SU-DHL-6 (cell line): ENCODE results near the gene OMP.

Experiments used
- H2AFZ ChIP-seq: fragments of 200-600 bp; sonication (generic); 2 replicates; pipeline ENCODE4 v1.6.1; 2014; ENCODE audit warnings: low read depth, mild to moderate bottlenecking, moderate library complexity, mixed read lengths, antibody characterized with exemption, low read length; ENCODE audit not compliant: severe bottlenecking
- H3F3A ChIP-seq: fragments of 200-600 bp; shearing (Covaris generic); 2 replicates; pipeline ENCODE4 v1.6.0; 2016; ENCODE audit warnings: antibody characterized with exemption, mild to moderate bottlenecking; ENCODE audit not compliant: insufficient read depth
- H3K27ac ChIP-seq: fragments of 200-600 bp; sonication (generic); 2 replicates; pipeline ENCODE4 v1.5.1; 2016; ENCODE audit warnings: low read depth, mild to moderate bottlenecking, low read length, moderate library complexity, mixed read lengths
- H3K27me3 ChIP-seq: fragments of 200-600 bp; sonication (generic), shearing (Covaris generic); 2 replicates; pipeline ENCODE4 v1.6.0; 2014; ENCODE audit warnings: mild to moderate bottlenecking, low read length
- H3K36me3 ChIP-seq: fragments of 200-600 bp; sonication (generic); 2 replicates; pipeline ENCODE4 v1.6.1; 2014; ENCODE audit warnings: mild to moderate bottlenecking, low read length, mixed read lengths
- H3K4me2 ChIP-seq: fragments of 300-600, 200-600 bp; shearing (Covaris generic), sonication (generic); 2 replicates; pipeline ENCODE4 v1.6.0; 2014; ENCODE audit warnings: low read length, low read depth, mild to moderate bottlenecking; ENCODE audit not compliant: poor library complexity, severe bottlenecking
- H3K4me3 ChIP-seq: fragments of 200-600 bp; sonication (generic); 2 replicates; pipeline ENCODE4 v1.5.1; 2014; ENCODE audit warnings: antibody characterized with exemption, low read length, mild to moderate bottlenecking, mixed read lengths; ENCODE audit not compliant: insufficient read depth, poor library complexity, severe bottlenecking
- H3K79me2 ChIP-seq: fragments of 200-600 bp; sonication (generic); 2 replicates; pipeline ENCODE4 v1.6.1; 2014; ENCODE audit warnings: mild to moderate bottlenecking, low read length, moderate library complexity; ENCODE audit not compliant: insufficient read depth
- H3K9ac ChIP-seq: fragments of 200-600 bp; sonication (generic); 2 replicates; pipeline ENCODE4 v1.7.0; 2014; ENCODE audit warnings: mild to moderate bottlenecking, low read length
- H3K9me2 ChIP-seq: fragments of 200-600 bp; sonication (generic); replicated peaks from 2 replicates; pipeline ENCODE4 v1.6.1; 2014; ENCODE audit warnings: low read length; ENCODE audit not compliant: insufficient read depth
- H3K9me3 ChIP-seq: fragments of 200-600 bp; sonication (generic); 2 replicates; pipeline ENCODE4 v1.6.1; 2014; ENCODE audit warnings: low read length, mixed read lengths; ENCODE audit not compliant: insufficient read depth
- H4K20me1 ChIP-seq: fragments of 200-600 bp; sonication (generic); 2 replicates; pipeline ENCODE4 v1.6.1; 2014; ENCODE audit warnings: low read depth, mild to moderate bottlenecking, antibody characterized with exemption, low read length, moderate library complexity, mixed read lengths
- EZH2phosphoT487 ChIP-seq: fragments of 200-600 bp; sonication (generic), shearing (Covaris generic); conservative IDR thresholded peaks from 2 replicates; pipeline ENCODE4 v1.6.1; 2018; ENCODE audit warnings: mild to moderate bottlenecking, antibody characterized with exemption, low read length, moderate library complexity, mixed read lengths
- TF ChIP-seq, protein P1 (sequence below): fragments of 200-600 bp; sonication (generic); IDR thresholded peaks from one replicate; pipeline ENCODE4 v1.5.1; 2017; ENCODE audit warnings: antibody characterized with exemption, mild to moderate bottlenecking, low read length, moderate library complexity; ENCODE audit not compliant: insufficient read depth, poor library complexity, severe bottlenecking

OMP gene

GRCh38 chr11:77148963-77149715 lies 46.5 kb downstream of the OMP start:
- H3K36me3 ChIP-seq: no peaks in the 10 kb centered on the region
- H3K27ac ChIP-seq: no peak overlapping the region
- H3K4me3 ChIP-seq: no peak overlapping the region
- H2AFZ ChIP-seq: no peak overlapping the region
- TF ChIP-seq, protein P1, sequence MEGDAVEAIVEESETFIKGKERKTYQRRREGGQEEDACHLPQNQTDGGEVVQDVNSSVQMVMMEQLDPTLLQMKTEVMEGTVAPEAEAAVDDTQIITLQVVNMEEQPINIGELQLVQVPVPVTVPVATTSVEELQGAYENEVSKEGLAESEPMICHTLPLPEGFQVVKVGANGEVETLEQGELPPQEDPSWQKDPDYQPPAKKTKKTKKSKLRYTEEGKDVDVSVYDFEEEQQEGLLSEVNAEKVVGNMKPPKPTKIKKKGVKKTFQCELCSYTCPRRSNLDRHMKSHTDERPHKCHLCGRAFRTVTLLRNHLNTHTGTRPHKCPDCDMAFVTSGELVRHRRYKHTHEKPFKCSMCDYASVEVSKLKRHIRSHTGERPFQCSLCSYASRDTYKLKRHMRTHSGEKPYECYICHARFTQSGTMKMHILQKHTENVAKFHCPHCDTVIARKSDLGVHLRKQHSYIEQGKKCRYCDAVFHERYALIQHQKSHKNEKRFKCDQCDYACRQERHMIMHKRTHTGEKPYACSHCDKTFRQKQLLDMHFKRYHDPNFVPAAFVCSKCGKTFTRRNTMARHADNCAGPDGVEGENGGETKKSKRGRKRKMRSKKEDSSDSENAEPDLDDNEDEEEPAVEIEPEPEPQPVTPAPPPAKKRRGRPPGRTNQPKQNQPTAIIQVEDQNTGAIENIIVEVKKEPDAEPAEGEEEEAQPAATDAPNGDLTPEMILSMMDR: no peak
- no peaks in the 10 kb centered on the region for H3K9me2 ChIP-seq
- no peaks in the 10 kb centered on the region for H3K9me3 ChIP-seq
- no peaks in the 10 kb centered on the region for H4K20me1 ChIP-seq
- H3K4me2 ChIP-seq: no peak overlapping the region
- no peaks in the 10 kb centered on the region for H3F3A ChIP-seq
- no peaks in the 10 kb centered on the region for H3K79me2 ChIP-seq
- H3K27me3 ChIP-seq: no peaks in the 10 kb centered on the region
- no peak overlapping the region for H3K9ac ChIP-seq

DNA sequence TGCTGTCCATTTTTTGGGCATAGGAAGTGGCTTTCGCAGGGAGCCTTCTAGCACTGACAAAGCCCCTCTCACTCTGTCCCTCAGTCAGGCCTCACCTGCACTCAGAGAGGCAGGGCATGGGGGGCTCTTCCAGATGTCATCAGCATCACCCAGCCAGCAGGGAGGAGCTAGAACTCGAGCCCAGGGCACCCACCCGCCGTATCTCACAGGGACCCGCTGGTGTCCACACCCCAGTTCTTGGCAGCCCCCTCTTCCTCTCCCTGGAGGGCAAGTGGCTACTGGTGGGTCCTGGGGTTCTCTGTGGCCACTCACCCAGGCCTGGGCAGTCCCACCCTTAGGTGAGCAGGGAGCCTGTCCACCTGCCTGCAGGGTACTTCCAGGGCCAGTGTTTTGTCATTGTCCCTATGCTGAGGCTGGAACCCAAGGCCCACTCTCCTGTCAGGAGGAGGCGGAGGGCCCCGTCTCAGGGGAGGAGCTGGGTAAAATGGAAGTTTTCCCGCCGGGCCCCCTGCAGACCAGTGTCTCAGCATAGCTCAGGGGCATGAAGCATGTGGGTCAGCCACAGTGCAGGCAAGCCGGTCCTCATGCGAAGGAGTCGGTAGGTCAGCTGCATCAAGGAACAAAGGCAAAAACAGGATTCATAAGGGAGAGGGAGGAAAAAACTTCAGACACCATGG lies 47.2 kb downstream of the OMP start:
- H2AFZ ChIP-seq: no peak overlapping the region
- no peaks in the 10 kb centered on the region for H3K36me3 ChIP-seq
- no peaks in the 10 kb centered on the region for H3F3A ChIP-seq
- H3K4me3 ChIP-seq: no peak overlapping the region
- no peaks in the 10 kb centered on the region for H4K20me1 ChIP-seq
- H3K4me2 ChIP-seq: no peak overlapping the region
- no peak overlapping the region for H3K27ac ChIP-seq
- H3K79me2 ChIP-seq: no peaks in the 10 kb centered on the region
- no peaks in the 10 kb centered on the region for H3K9me3 ChIP-seq
- no peaks in the 10 kb centered on the region for H3K9me2 ChIP-seq
- no peaks in the 10 kb centered on the region for H3K27me3 ChIP-seq
- TF ChIP-seq, protein P1: no peak
- TF ChIP-seq EZH2phosphoT487: no peak
- H3K9ac ChIP-seq: no peak overlapping the region

DNA sequence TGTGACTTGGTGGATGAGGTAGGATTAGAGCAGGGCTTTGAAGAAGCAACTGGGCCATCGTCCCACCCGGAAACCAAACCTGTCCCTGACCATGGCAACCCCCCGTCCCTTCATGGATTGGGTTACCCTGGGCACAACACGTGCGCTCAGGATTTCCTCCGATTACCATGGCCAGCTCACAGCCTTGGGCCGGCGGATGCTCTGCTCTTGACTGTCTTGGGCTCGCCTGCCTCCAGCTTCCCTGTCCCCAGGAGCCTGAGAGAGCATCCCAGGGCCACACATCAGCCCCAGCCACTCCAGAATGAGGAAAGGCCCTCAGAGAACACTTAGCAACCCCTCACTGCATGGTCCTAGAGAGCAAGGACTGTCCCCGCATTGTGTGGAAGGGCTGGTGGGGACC lies 48.2 kb downstream of the OMP start:
- Histone ChIP-seq H3K4me3 (no peak overlapping the region), H3K79me2 (no peaks in the 10 kb centered on the region), H3K9ac (no peak overlapping the region), H3F3A (no peaks in the 10 kb centered on the region), H3K36me3 (no peaks in the 10 kb centered on the region), H4K20me1 (no peaks in the 10 kb centered on the region), H2AFZ (no peak overlapping the region), H3K9me2 (no peaks in the 10 kb centered on the region), H3K27ac (no peak overlapping the region), H3K9me3 (no peaks in the 10 kb centered on the region), H3K27me3 (no peaks in the 10 kb centered on the region), H3K4me2 (no peak overlapping the region)
- TF ChIP-seq, protein P1: no peak
- no peak for TF ChIP-seq EZH2phosphoT487
